T-cell (primary cell): ENCODE results near the gene TEF. TPM values are rescaled to one million over a fixed set of nuclear protein-coding genes. Genes with fewer than 3 reads are reported as not detected.

Experiments
- ATAC-seq, 4 experiments: fragments of 200-7000 bp in 3 of 4; fragments of 150-1000 bp in 1 of 4; cut with Tn5 transposase; replicated peaks in 1 of 4; 1 replicate in 3 of 4; 2 replicates in 1 of 4; pipeline ENCODE4 v1.10.0; 2021; ENCODE audit warnings: moderate library complexity in 3 of 4, mild to moderate bottlenecking in 2 of 4, moderate number of reproducible peaks in 1 of 4
- CTCF ChIA-PET, 2 donors: fragments of 300-600 bp; sonication (Branson Sonifier 250); formaldehyde crosslinking; loops; one replicate each; lab custom pipeline; 2022; ENCODE audit warnings: antibody characterized with exemption in 2 of 2; lab: Charles Lee
- POLR2A ChIA-PET, 2 donors: fragments of 300-600 bp; sonication (Branson Sonifier 250); formaldehyde crosslinking; loops; one replicate each; lab custom pipeline; 2022; ENCODE audit warnings: antibody characterized with exemption in 2 of 2; lab: Charles Lee
- DNase-seq, 35 experiments: peaks; one replicate each; pipeline versions ENCODE4 v3.0.0 to v3.0.0-alpha.2; 2013 to 2023
- H3K27ac ChIP-seq: one replicate; pipeline ENCODE4 v1.5.1; 2013; ENCODE audit warnings: low read length
- H3K27me3 ChIP-seq, 2 experiments: replicated peaks in 1 of 2; 1 replicate in 1 of 2; 2 replicates in 1 of 2; pipeline versions ENCODE4 v1.6.1 to v1.7.0; 2013; ENCODE audit warnings: low read length in 1 of 2, mixed read lengths in 1 of 2; ENCODE audit not compliant: control insufficient read depth in 2 of 2, insufficient read depth in 2 of 2; ENCODE audit errors: extremely low read depth in 1 of 2
- H3K36me3 ChIP-seq, 2 donors: 1 replicate in 1 of 2; 2 replicates in 1 of 2; pipeline versions ENCODE4 v1.6.1 to v1.7.0; 2013; ENCODE audit warnings: low read length in 1 of 2; ENCODE audit not compliant: control insufficient read depth in 2 of 2, insufficient read depth in 1 of 2; ENCODE audit errors: extremely low read depth in 1 of 2
- H3K4me1 ChIP-seq, 2 experiments: 1 replicate in 1 of 2; 2 replicates in 1 of 2; pipeline versions ENCODE4 v1.6.1 to v1.7.0; 2013; ENCODE audit warnings: low read length in 2 of 2, mixed read lengths in 1 of 2; ENCODE audit not compliant: insufficient read depth in 2 of 2, control insufficient read depth in 1 of 2; ENCODE audit errors: extremely low read depth in 1 of 2
- H3K4me3 ChIP-seq, 2 donors: 1 replicate in 1 of 2; 2 replicates in 1 of 2; pipeline versions ENCODE4 v1.5.1 to v1.7.0; 2013; ENCODE audit warnings: mild to moderate bottlenecking in 2 of 2, low read length in 1 of 2, moderate library complexity in 1 of 2; ENCODE audit not compliant: control insufficient read depth in 1 of 2; ENCODE audit errors: extremely low read depth in 1 of 2
- H3K9me3 ChIP-seq: 2 replicates; pipeline ENCODE4 v1.7.0; 2013
- H3K27ac Mint-ChIP-seq, 2 donors: one replicate each; pipeline ENCODE4 v1.8.0; 2020 to 2021; ENCODE audit warnings: mild to moderate bottlenecking in 2 of 2, mixed read lengths in 2 of 2
- H3K27me3 Mint-ChIP-seq, 2 donors: one replicate each; pipeline ENCODE4 v1.8.0; 2021 to 2022; ENCODE audit warnings: mixed read lengths in 2 of 2
- H3K36me3 Mint-ChIP-seq: one replicate; pipeline ENCODE4 v1.8.0; 2021; ENCODE audit warnings: mixed read lengths
- H3K4me1 Mint-ChIP-seq, 3 donors: one replicate each; pipeline ENCODE4 v1.8.0; 2020 to 2022; ENCODE audit warnings: mixed read lengths in 3 of 3, mild to moderate bottlenecking in 1 of 3
- H3K4me3 Mint-ChIP-seq, 3 donors: one replicate each; pipeline ENCODE4 v1.8.0; 2020 to 2022; ENCODE audit warnings: mild to moderate bottlenecking in 3 of 3, mixed read lengths in 3 of 3, moderate library complexity in 3 of 3
- H3K9me3 Mint-ChIP-seq, 3 donors: one replicate each; pipeline ENCODE4 v1.8.0; 2020 to 2022; ENCODE audit warnings: mixed read lengths in 3 of 3
- WGBS: methylation state at CpG from one replicate; pipeline ENCODE4 v1.1.5; 2013; ENCODE audit warnings: missing lambda C conversion rate; ENCODE audit not compliant: insufficient coverage; 5-methylcytosine and 5-hydroxymethylcytosine counted together
- total RNA-seq, 35 experiments: library from RNA in 6 of 35; stranded (reverse) in 6 of 35; fragments of 120-200 nt in 1 of 35; gene quantifications; one replicate each; pipeline versions ENCODE4 v1.2.1 to v1.2.4 and lab custom pipeline; 2013 to 2026

TEF gene
- total RNA-seq, 5 donors from 2014 or later (not counting 1 experiment from before 2014, with no cell fraction given), result 4.1 to 10.8 (median 4.6) TPM

GRCh38 chr22:41357191-41357590, 24.6 kb upstream of the TEF start:
- POLR2A ChIA-PET, result no interaction called here
- Mint-ChIP-seq H3K27me3 (no peaks in the 10 kb centered on the region), H3K9me3 (no peaks in the 10 kb centered on the region), H3K4me3 (no peak overlapping the region), H3K36me3 (peaks cover 25% of the 10 kb centered on the region), H3K27ac (no peak overlapping the region), H3K4me1 (no peaks in the 10 kb centered on the region)
- Histone ChIP-seq H3K27ac (no peak overlapping the region), H3K27me3 (peaks cover 0 to 2% of the 10 kb centered on the region in 2 experiments), H3K4me1 (no peaks in the 10 kb centered on the region), H3K4me3 (no peak overlapping the region), H3K9me3 (no peaks in the 10 kb centered on the region), H3K36me3 (peaks cover 24 to 56% of the 10 kb centered on the region in 2 donors)
- 98% methylated on average over 13 of the region's 16 CpGs for WGBS
- CTCF ChIA-PET, result no interaction called here
- ATAC-seq (no peak), DNase-seq (no peak)

GRCh38 chr22:41358927-41359326, 22.8 kb upstream of the TEF start:
- no peaks in the 10 kb centered on the region for H3K27me3 Mint-ChIP-seq
- no peaks in the 10 kb centered on the region for H3K9me3 Mint-ChIP-seq
- no peak overlapping the region for H3K4me3 Mint-ChIP-seq
- H3K4me1 Mint-ChIP-seq, result no peaks in the 10 kb centered on the region
- no peak overlapping the region for H3K27ac ChIP-seq
- CTCF ChIA-PET, result no interaction called here
- H3K36me3 ChIP-seq, result peaks cover 10 to 42% of the 10 kb centered on the region in 2 donors
- H3K27me3 ChIP-seq, result peaks cover 0 to 2% of the 10 kb centered on the region in 2 experiments
- POLR2A ChIA-PET, result no interaction called here
- H3K4me1 ChIP-seq, result no peaks in the 10 kb centered on the region
- DNase-seq, result no peak
- no peak overlapping the region for H3K4me3 ChIP-seq
- H3K27ac Mint-ChIP-seq, result no peak overlapping the region
- H3K36me3 Mint-ChIP-seq, result peaks cover 16% of the 10 kb centered on the region
- 100% methylated on average over 3 of the region's 17 CpGs for WGBS
- no peak for ATAC-seq
- H3K9me3 ChIP-seq, result no peaks in the 10 kb centered on the region

GRCh38 chr22:41359376-41359775, 22.4 kb upstream of the TEF start:
- no peak overlapping the region for H3K4me3 ChIP-seq
- H3K4me3 Mint-ChIP-seq, result no peak overlapping the region
- peaks cover 11% of the 10 kb centered on the region for H3K36me3 Mint-ChIP-seq
- no peaks in the 10 kb centered on the region for H3K27me3 Mint-ChIP-seq
- no peaks in the 10 kb centered on the region for H3K4me1 ChIP-seq
- WGBS, result 100% methylated on average over 2 of the region's 4 CpGs
- CTCF ChIA-PET, result no interaction called here
- POLR2A ChIA-PET, result no interaction called here
- ATAC-seq, result no peak
- no peak overlapping the region for H3K27ac ChIP-seq
- H3K27me3 ChIP-seq, result peaks cover 0 to 2% of the 10 kb centered on the region in 2 experiments
- no peak for DNase-seq
- peaks cover 7 to 37% of the 10 kb centered on the region in 2 donors for H3K36me3 ChIP-seq
- no peak overlapping the region for H3K27ac Mint-ChIP-seq
- no peaks in the 10 kb centered on the region for H3K9me3 Mint-ChIP-seq
- no peaks in the 10 kb centered on the region for H3K9me3 ChIP-seq
- no peaks in the 10 kb centered on the region for H3K4me1 Mint-ChIP-seq

GRCh38 chr22:41360126-41360525, 21.6 kb upstream of the TEF start:
- no peaks in the 10 kb centered on the region for H3K4me1 ChIP-seq
- H3K4me3 ChIP-seq, result no peak overlapping the region
- 97% methylated on average over 11 of the region's 11 CpGs for WGBS
- Mint-ChIP-seq H3K36me3 (peaks cover 6% of the 10 kb centered on the region), H3K27ac (no peak overlapping the region), H3K9me3 (no peaks in the 10 kb centered on the region), H3K27me3 (no peaks in the 10 kb centered on the region), H3K4me1 (no peaks in the 10 kb centered on the region), H3K4me3 (no peak overlapping the region)
- no peak overlapping the region for H3K27ac ChIP-seq
- no peaks in the 10 kb centered on the region for H3K9me3 ChIP-seq
- ATAC-seq (peak in 1 of 4 experiments; percentile 17), DNase-seq (no peak)
- POLR2A ChIA-PET, result no interaction called here
- H3K27me3 ChIP-seq, result peaks cover 0 to 4% of the 10 kb centered on the region in 2 experiments
- H3K36me3 ChIP-seq, result peaks cover 6 to 30% of the 10 kb centered on the region in 2 donors
- CTCF ChIA-PET, result no interaction called here

GRCh38 chr22:41361716-41362310, 19.9 kb upstream of the TEF start:
- H3K4me3 Mint-ChIP-seq, result no peak overlapping the region
- 95% methylated on average over 8 of the region's 13 CpGs for WGBS

GRCh38 chr22:41362615-41363014, 19.1 kb upstream of the TEF start:
- Mint-ChIP-seq H3K27ac (no peak overlapping the region), H3K4me1 (peaks cover 0 to 9% (median 7%) of the 10 kb centered on the region in 3 donors), H3K4me3 (no peak overlapping the region), H3K36me3 (peaks cover 3% of the 10 kb centered on the region), H3K27me3 (peaks cover 0 to under 1% of the 10 kb centered on the region in 2 donors), H3K9me3 (no peaks in the 10 kb centered on the region)
- peaks cover 0 to 11% of the 10 kb centered on the region in 2 donors for H3K36me3 ChIP-seq
- peaks cover 0 to 10% of the 10 kb centered on the region in 2 experiments for H3K4me1 ChIP-seq
- no CpG with 5 or more reads among the region's 5 CpGs for WGBS
- H3K27me3 ChIP-seq, result peaks cover 0 to 21% of the 10 kb centered on the region in 2 experiments
- ATAC-seq (no peak), DNase-seq (no peak)
- POLR2A ChIA-PET, result interaction anchor here in 1 of 2 donors (0.7 kb wide), 1 partner anchor 1741 kb away, joined by 3 read pairs; no protein-coding TSS in a partner anchor
- no peaks in the 10 kb centered on the region for H3K9me3 ChIP-seq
- no peak overlapping the region for H3K27ac ChIP-seq
- H3K4me3 ChIP-seq, result no peak overlapping the region
- CTCF ChIA-PET, result no interaction called here

More at GRCh38 chr22:41361716-41362310, 19.9 kb upstream of the TEF start:
- Histone ChIP-seq H3K27ac (no peak overlapping the region), H3K4me3 (no peak overlapping the region), H3K27me3 (peaks cover 0 to 13% of the 10 kb centered on the region in 2 experiments), H3K9me3 (no peaks in the 10 kb centered on the region), H3K4me1 (peaks cover 0 to 5% of the 10 kb centered on the region in 2 experiments), H3K36me3 (peaks cover 0 to 15% of the 10 kb centered on the region in 2 donors)
- Mint-ChIP-seq H3K27me3 (no peaks in the 10 kb centered on the region), H3K4me1 (peaks cover 0 to 7% (median 5%) of the 10 kb centered on the region in 3 donors), H3K36me3 (peaks cover 6% of the 10 kb centered on the region), H3K27ac (no peak overlapping the region), H3K9me3 (no peaks in the 10 kb centered on the region)
- POLR2A ChIA-PET, result no interaction called here
- ATAC-seq (no peak), DNase-seq (no peak)
- CTCF ChIA-PET, result no interaction called here
